Mammary epithelial cell (primary cell): ENCODE measurements around the gene HEPACAM.

Experiments
- EZH2 ChIP-seq: IDR thresholded peaks from 2 replicates; pipeline ENCODE4 v1.6.1; 2012; ENCODE audit warnings: low read length, inconsistent platforms, borderline replicate concordance
- TF ChIP-seq, protein P1 (sequence below), 2 donors: IDR thresholded peaks in 1 of 2; conservative IDR thresholded peaks in 1 of 2; 2 replicates each; pipeline ENCODE4 v1.5.1; 2011 to 2012; ENCODE audit warnings: inconsistent platforms in 2 of 2, low read length in 2 of 2, mild to moderate bottlenecking in 2 of 2, control low read depth in 1 of 2, low read depth in 1 of 2; ENCODE audit not compliant: insufficient read depth in 1 of 2; ENCODE audit errors: extremely low read depth in 1 of 2

DNA sequence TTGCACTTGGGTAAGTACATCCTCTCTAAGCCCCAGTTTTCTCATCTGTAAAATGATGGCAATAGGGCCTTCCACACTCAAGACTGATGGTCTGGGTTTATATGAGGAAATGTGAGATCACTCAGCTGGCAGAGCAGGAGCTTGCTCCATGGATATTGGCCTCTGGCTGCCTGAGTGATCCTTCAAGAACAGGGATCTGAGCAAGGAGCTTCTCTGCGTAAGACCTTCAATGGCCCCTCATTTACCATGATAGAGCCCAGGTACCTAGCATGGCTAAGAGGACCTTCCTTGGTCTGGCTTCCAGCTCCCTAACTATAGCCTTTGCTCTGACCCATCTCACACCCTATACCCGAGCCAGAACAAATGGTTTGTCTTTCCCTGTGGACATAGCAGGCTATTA lies 43.7 kb downstream of the HEPACAM start:
- TF ChIP-seq, protein P1, sequence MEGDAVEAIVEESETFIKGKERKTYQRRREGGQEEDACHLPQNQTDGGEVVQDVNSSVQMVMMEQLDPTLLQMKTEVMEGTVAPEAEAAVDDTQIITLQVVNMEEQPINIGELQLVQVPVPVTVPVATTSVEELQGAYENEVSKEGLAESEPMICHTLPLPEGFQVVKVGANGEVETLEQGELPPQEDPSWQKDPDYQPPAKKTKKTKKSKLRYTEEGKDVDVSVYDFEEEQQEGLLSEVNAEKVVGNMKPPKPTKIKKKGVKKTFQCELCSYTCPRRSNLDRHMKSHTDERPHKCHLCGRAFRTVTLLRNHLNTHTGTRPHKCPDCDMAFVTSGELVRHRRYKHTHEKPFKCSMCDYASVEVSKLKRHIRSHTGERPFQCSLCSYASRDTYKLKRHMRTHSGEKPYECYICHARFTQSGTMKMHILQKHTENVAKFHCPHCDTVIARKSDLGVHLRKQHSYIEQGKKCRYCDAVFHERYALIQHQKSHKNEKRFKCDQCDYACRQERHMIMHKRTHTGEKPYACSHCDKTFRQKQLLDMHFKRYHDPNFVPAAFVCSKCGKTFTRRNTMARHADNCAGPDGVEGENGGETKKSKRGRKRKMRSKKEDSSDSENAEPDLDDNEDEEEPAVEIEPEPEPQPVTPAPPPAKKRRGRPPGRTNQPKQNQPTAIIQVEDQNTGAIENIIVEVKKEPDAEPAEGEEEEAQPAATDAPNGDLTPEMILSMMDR (conservative IDR thresholded peaks at IDR 0.05 in 1 of 2, IDR thresholded peaks at IDR 0.05 in 1 of 2; ENCODE audit: extremely low read depth in 1 of 2, insufficient read depth in 1 of 2, low read depth in 1 of 2, low read length in 2 of 2) = no peak
- no peak for TF ChIP-seq EZH2
